ENCODE data around the gene LRPPRC. TPM values are rescaled to one million over a fixed set of nuclear protein-coding genes. Genes with fewer than 3 reads are reported as not detected.

LRPPRC gene
- total and polyA plus RNA-seq, 2 donors (not counting 3 experiments of a cell fraction or from before 2014, with no cell fraction given) = 22.6 to 94.0 TPM

- Histone ChIP-seq H3K4me3 (replicated peaks in 1 of 3; ENCODE audit: insufficient read depth in 1 of 3, low read depth in 1 of 3, low read length in 3 of 3) (no peak overlapping the region), H3K9me3 (replicated peaks; ENCODE audit: control insufficient read depth, insufficient read depth, low read length) (no peaks in the 10 kb centered on the region), H2AFZ (ENCODE audit: low read depth, low read length) (no peak overlapping the region), H3K4me2 (ENCODE audit: insufficient read depth, low read length) (no peak overlapping the region), H3K4me1 (ENCODE audit: control insufficient read depth, extremely low read depth, insufficient read depth, low read length) (no peaks in the 10 kb centered on the region), H3K79me2 (ENCODE audit: control insufficient read depth, insufficient read depth, low read length) (peaks cover 10% of the 10 kb centered on the region), H3K27me3 (ENCODE audit: control insufficient read depth in 2 of 2, insufficient read depth in 2 of 2, low read length in 2 of 2) (no peaks in the 10 kb centered on the region), H3K9me1 (replicated peaks; ENCODE audit: control insufficient read depth, extremely low read depth, insufficient read depth, low read length) (no peaks in the 10 kb centered on the region), H4K20me1 (replicated peaks; ENCODE audit: control insufficient read depth, extremely low read depth, insufficient read depth, low read length) (no peaks in the 10 kb centered on the region), H3K9ac (replicated peaks; ENCODE audit: extremely low read depth, insufficient read depth, low read length) (no peak overlapping the region), H3K27ac (ENCODE audit: insufficient read depth, low read depth, low read length) (no peak overlapping the region), H3K36me3 (ENCODE audit: control insufficient read depth in 2 of 2, extremely low read depth in 1 of 2, insufficient read depth in 2 of 2, low read length in 2 of 2) (peaks cover 0 to 27% of the 10 kb centered on the region in 2 experiments)
- TF ChIP-seq POLR2A (IDR thresholded peaks at IDR 0.05; ENCODE audit: low read depth, low read length) (no peak), POLR2AphosphoS5 (IDR thresholded peaks at IDR 0.05; ENCODE audit: insufficient read depth, low read depth, low read length) (no peak), MYC (IDR thresholded peaks at IDR 0.05; ENCODE audit: low read depth, low read length) (no peak), GATA2 (IDR thresholded peaks at IDR 0.05; ENCODE audit: insufficient read depth, insufficient read length, low read depth, low read length) (no peak)
- TF ChIP-seq, protein P1, sequence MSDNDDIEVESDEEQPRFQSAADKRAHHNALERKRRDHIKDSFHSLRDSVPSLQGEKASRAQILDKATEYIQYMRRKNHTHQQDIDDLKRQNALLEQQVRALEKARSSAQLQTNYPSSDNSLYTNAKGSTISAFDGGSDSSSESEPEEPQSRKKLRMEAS (IDR thresholded peaks at IDR 0.05; ENCODE audit: insufficient read depth, insufficient read length) = no peak
- TF ChIP-seq, protein P2, sequence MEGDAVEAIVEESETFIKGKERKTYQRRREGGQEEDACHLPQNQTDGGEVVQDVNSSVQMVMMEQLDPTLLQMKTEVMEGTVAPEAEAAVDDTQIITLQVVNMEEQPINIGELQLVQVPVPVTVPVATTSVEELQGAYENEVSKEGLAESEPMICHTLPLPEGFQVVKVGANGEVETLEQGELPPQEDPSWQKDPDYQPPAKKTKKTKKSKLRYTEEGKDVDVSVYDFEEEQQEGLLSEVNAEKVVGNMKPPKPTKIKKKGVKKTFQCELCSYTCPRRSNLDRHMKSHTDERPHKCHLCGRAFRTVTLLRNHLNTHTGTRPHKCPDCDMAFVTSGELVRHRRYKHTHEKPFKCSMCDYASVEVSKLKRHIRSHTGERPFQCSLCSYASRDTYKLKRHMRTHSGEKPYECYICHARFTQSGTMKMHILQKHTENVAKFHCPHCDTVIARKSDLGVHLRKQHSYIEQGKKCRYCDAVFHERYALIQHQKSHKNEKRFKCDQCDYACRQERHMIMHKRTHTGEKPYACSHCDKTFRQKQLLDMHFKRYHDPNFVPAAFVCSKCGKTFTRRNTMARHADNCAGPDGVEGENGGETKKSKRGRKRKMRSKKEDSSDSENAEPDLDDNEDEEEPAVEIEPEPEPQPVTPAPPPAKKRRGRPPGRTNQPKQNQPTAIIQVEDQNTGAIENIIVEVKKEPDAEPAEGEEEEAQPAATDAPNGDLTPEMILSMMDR (IDR thresholded peaks at IDR 0.05; ENCODE audit: extremely low read depth in 1 of 2, insufficient read depth in 1 of 2, low read depth in 1 of 2, low read length in 2 of 2) = no peak
- no peak for DNase-seq (ENCODE audit: low read depth, low spot score)
- intact Hi-C loops (cut with micrococcal nuclease) (no loop called here), dilution Hi-C loops (cut with MboI; ENCODE audit: extremely low pct_ligation_motif_present, low sequenced_read_pairs) (no loop called here)
- FAIRE-seq = peak; percentile 21
- ChIA-PET CTCF (interaction anchor here (1.0 to 2.1 kb wide), 4 partner anchors 8 to 18 kb away, joined by 3 to 7 read pairs (median 5); no protein-coding TSS in a partner anchor), POLR2A (no interaction called here)
- no TSS peak for BruUV-seq (replicated peaks)
These were observed 54.4 kb downstream of the LRPPRC start for GRCh38 chr2:43941359-43941758.
